Smooth muscle cell (in vitro differentiated cells): ENCODE measurements around the gene DGCR2. TPM values are rescaled to one million over a fixed set of nuclear protein-coding genes. Genes with fewer than 3 reads are reported as not detected.

Source experiments
- DNase-seq: peaks from one replicate; lab custom pipeline; 2025; ENCODE audit not compliant: unreplicated experiment; lab: John Stamatoyannopoulos, UW
- H2AFZ ChIP-seq: fragments of 200-600 bp; sonication (generic); 2 replicates; pipeline ENCODE4 v1.6.0; 2016; ENCODE audit warnings: antibody characterized with exemption, low read depth, mild to moderate bottlenecking
- H3F3A ChIP-seq: fragments of 200-600 bp; sonication (generic); 2 replicates; pipeline ENCODE4 v1.6.0; 2017; ENCODE audit warnings: antibody characterized with exemption, low read depth
- H3K27ac ChIP-seq: fragments of 200-600 bp; sonication (generic); 2 replicates; pipeline ENCODE4 v1.5.1; 2016; ENCODE audit warnings: low read depth, mild to moderate bottlenecking
- H3K27me3 ChIP-seq: fragments of 200-600 bp; sonication (generic); 2 replicates; pipeline ENCODE4 v1.6.1; 2016; ENCODE audit warnings: low read depth, mild to moderate bottlenecking
- H3K36me3 ChIP-seq: fragments of 200-600 bp; sonication (generic); 2 replicates; pipeline ENCODE4 v1.5.1; 2016; ENCODE audit warnings: low read depth
- H3K4me1 ChIP-seq: fragments of 200-600 bp; sonication (generic); 2 replicates; pipeline ENCODE4 v1.5.1; 2016; ENCODE audit warnings: low read depth
- H3K4me2 ChIP-seq: fragments of 200-600 bp; sonication (generic); 2 replicates; pipeline ENCODE4 v1.6.0; 2016; ENCODE audit warnings: mild to moderate bottlenecking
- H3K4me3 ChIP-seq: fragments of 200-600 bp; sonication (generic); 2 replicates; pipeline ENCODE4 v1.5.1; 2016; ENCODE audit warnings: mild to moderate bottlenecking
- H3K79me2 ChIP-seq: fragments of 200-600 bp; sonication (generic); 2 replicates; pipeline ENCODE4 v1.6.0; 2016; ENCODE audit warnings: low read depth, mild to moderate bottlenecking
- H3K9ac ChIP-seq: fragments of 200-600 bp; sonication (generic); 2 replicates; pipeline ENCODE4 v1.6.0; 2016; ENCODE audit warnings: low read depth
- H3K9me3 ChIP-seq: fragments of 200-600 bp; sonication (generic); replicated peaks from 2 replicates; pipeline ENCODE4 v1.5.1; 2016; ENCODE audit warnings: low read depth
- H4K20me1 ChIP-seq: fragments of 200-600 bp; sonication (generic); 2 replicates; pipeline ENCODE4 v1.6.0; 2016; ENCODE audit warnings: low read depth
- WGBS: methylation state at CpG from one replicate; pipeline ENCODE4 v1.1.7; 2016; ENCODE audit warnings: low lambda C conversion rate; 5-methylcytosine and 5-hydroxymethylcytosine counted together
- polyA plus RNA-seq: library from polyadenylated mRNA; unstranded; fragments of >200 nt; fragmentation: Nextera tagmentation; extraction: Ambion mirVana; gene quantifications from 2 replicates; pipeline ENCODE4 v1.2.1, GENCODE V29; 2016
- total RNA-seq: library from RNA; depleted of rRNA; stranded (reverse); fragments of >200 nt; gene quantifications from 2 replicates; pipeline ENCODE4 v1.2.3, GENCODE V29; 2014
- TF ChIP-seq, protein P1 (sequence below): fragments of 200-600 bp; sonication (generic); IDR thresholded peaks from 2 replicates; pipeline ENCODE4 v1.5.1; 2017; ENCODE audit warnings: borderline replicate concordance, mild to moderate bottlenecking, antibody characterized with exemption; ENCODE audit not compliant: insufficient read depth, poor library complexity, severe bottlenecking

Gene DGCR2
- total and polyA plus RNA-seq, 2 experiments from 2014 or later = 46.7 to 53.2 TPM

DNA sequence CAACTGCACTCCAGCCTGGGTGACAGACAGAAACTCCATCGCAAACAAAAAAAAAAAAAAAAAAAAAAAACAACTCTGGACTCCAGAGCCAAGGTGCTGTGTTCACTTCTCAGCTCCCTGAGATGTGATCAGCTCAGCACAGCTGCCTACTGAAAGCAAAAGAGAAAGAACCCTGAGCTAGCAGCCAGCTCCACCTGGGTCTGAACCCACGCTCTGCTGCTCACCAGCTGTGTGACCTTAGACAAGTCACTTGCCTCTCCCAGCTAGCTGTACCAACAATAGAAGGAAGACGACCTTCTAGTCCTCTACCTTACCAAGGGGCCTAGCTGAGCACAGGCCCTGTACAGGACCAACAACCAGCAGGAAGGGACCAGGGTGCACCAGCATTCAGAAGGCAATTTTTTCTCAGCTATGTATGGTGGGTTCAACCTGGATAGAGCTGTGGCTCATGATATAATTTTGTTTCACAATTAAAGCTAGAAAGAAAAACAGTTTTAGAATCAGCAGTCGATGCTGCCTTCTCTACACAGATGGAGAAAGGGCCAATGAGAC, 3.8 kb downstream of the DGCR2 start:
- no peak overlapping the region for H3K4me3 ChIP-seq
- H3K9me3 ChIP-seq = no peaks in the 10 kb centered on the region
- no peak for DNase-seq
- H2AFZ ChIP-seq = no peak overlapping the region
- H3K36me3 ChIP-seq = no peaks in the 10 kb centered on the region
- H3K27me3 ChIP-seq = no peaks in the 10 kb centered on the region
- H3K27ac ChIP-seq = no peak overlapping the region
- no peak overlapping the region for H3K9ac ChIP-seq
- H3K79me2 ChIP-seq = peaks cover 84% of the 10 kb centered on the region
- peaks cover 6% of the 10 kb centered on the region for H3K4me1 ChIP-seq
- WGBS = 99% methylated on average over 4 of the region's 4 CpGs
- TF ChIP-seq, protein P1, sequence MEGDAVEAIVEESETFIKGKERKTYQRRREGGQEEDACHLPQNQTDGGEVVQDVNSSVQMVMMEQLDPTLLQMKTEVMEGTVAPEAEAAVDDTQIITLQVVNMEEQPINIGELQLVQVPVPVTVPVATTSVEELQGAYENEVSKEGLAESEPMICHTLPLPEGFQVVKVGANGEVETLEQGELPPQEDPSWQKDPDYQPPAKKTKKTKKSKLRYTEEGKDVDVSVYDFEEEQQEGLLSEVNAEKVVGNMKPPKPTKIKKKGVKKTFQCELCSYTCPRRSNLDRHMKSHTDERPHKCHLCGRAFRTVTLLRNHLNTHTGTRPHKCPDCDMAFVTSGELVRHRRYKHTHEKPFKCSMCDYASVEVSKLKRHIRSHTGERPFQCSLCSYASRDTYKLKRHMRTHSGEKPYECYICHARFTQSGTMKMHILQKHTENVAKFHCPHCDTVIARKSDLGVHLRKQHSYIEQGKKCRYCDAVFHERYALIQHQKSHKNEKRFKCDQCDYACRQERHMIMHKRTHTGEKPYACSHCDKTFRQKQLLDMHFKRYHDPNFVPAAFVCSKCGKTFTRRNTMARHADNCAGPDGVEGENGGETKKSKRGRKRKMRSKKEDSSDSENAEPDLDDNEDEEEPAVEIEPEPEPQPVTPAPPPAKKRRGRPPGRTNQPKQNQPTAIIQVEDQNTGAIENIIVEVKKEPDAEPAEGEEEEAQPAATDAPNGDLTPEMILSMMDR = no peak
- peaks cover 82% of the 10 kb centered on the region for H4K20me1 ChIP-seq
- no peaks in the 10 kb centered on the region for H3F3A ChIP-seq
- H3K4me2 ChIP-seq = no peak overlapping the region

- H3K27me3 ChIP-seq = no peaks in the 10 kb centered on the region
- H2AFZ ChIP-seq = no peak overlapping the region
- 95% methylated on average over 9 of the region's 9 CpGs for WGBS
- no peak overlapping the region for H3K4me2 ChIP-seq
- H3K9me3 ChIP-seq = no peaks in the 10 kb centered on the region
- H3K9ac ChIP-seq = no peak overlapping the region
- H3K4me1 ChIP-seq = peaks cover 6% of the 10 kb centered on the region
- no peaks in the 10 kb centered on the region for H3K36me3 ChIP-seq
- peaks cover 95% of the 10 kb centered on the region for H4K20me1 ChIP-seq
- H3K79me2 ChIP-seq = peaks cover 97% of the 10 kb centered on the region
- H3F3A ChIP-seq = no peaks in the 10 kb centered on the region
- TF ChIP-seq, protein P1 = no peak
- no peak for DNase-seq
- H3K27ac ChIP-seq = no peak overlapping the region
- H3K4me3 ChIP-seq = no peak overlapping the region
Measured at GRCh38 chr22:19117111-19117512, 5.1 kb downstream of the DGCR2 start.

- TF ChIP-seq, protein P1 = no peak
- Histone ChIP-seq H3K9me3 (no peaks in the 10 kb centered on the region), H3K4me3 (no peak overlapping the region), H3K27ac (no peak overlapping the region), H3K4me2 (no peak overlapping the region), H3K9ac (no peak overlapping the region), H3K36me3 (no peaks in the 10 kb centered on the region), H3K79me2 (peaks cover 99% of the 10 kb centered on the region), H3F3A (no peaks in the 10 kb centered on the region), H3K4me1 (peaks cover 7% of the 10 kb centered on the region), H4K20me1 (peaks cover 100% of the 10 kb centered on the region), H3K27me3 (no peaks in the 10 kb centered on the region), H2AFZ (no peak overlapping the region)
- WGBS = 73% methylated on average over 4 of the region's 4 CpGs
- DNase-seq = no peak
Measured at GRCh38 chr22:19115628-19116027, 6.6 kb downstream of the DGCR2 start.

- Histone ChIP-seq H3K79me2 (peaks cover 99% of the 10 kb centered on the region), H3K9ac (no peak overlapping the region), H2AFZ (no peak overlapping the region), H3K4me3 (no peak overlapping the region), H3F3A (no peaks in the 10 kb centered on the region), H4K20me1 (peaks cover 100% of the 10 kb centered on the region), H3K4me1 (peaks cover 10% of the 10 kb centered on the region), H3K36me3 (no peaks in the 10 kb centered on the region), H3K27me3 (no peaks in the 10 kb centered on the region), H3K4me2 (no peak overlapping the region), H3K27ac (no peak overlapping the region), H3K9me3 (no peaks in the 10 kb centered on the region)
- TF ChIP-seq, protein P1 = no peak
- 99% methylated on average over 4 of the region's 4 CpGs for WGBS
- DNase-seq = no peak
Measured at GRCh38 chr22:19114984-19115552, 7.1 kb downstream of the DGCR2 start.
